ENCODE results near the gene PCDH9. TPM values are rescaled to one million over a fixed set of nuclear protein-coding genes. Genes with fewer than 3 reads are reported as not detected.

The PCDH9 gene
- total and polyA plus RNA-seq, 11 donors: 3.0 to 39.6 (median 21.6) TPM

DNA sequence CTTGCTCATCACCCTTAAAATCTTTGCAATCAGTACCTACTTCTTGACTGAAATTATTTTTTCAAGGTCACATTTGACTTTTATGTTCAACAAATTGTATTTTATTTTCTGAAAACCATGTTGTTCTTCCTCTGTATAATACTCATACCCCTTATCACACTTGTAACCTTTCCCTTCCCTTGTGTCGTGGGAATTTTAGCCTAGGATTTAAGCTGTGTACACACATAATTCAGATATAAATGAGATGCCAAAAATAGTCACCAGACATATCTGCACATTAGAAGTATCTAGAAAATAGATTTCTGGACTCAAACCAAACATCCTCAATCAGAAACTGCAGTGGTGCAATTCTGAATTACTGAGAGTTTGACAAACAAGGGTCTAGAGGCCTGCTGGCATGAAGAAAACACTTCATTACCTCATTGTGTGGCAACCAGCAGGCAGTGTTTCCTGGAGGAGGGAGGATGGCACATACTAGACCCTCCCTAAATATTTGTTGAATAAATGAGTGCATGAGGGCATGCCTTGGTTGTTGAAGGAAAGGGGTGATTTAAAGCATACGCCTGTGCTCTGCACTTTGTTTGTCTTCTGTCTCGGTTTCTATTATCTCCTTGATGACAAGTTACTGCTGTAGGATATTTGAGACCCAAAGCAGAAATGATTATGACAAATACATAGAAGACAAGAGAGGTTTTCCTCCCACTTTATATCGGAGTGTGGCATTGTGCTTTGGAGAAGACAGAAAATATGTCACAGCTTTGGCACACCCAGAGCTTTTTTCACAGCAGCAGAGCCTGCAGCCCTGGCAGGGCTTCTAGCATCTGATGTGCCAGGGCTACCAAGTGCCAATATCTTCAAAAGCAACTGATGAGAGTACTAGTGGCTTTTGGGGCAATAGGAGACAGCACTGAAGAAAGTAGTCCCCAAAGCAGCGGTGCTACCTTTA is 881.1 kb downstream of the PCDH9 start:
- TF ChIP-seq, protein P1, sequence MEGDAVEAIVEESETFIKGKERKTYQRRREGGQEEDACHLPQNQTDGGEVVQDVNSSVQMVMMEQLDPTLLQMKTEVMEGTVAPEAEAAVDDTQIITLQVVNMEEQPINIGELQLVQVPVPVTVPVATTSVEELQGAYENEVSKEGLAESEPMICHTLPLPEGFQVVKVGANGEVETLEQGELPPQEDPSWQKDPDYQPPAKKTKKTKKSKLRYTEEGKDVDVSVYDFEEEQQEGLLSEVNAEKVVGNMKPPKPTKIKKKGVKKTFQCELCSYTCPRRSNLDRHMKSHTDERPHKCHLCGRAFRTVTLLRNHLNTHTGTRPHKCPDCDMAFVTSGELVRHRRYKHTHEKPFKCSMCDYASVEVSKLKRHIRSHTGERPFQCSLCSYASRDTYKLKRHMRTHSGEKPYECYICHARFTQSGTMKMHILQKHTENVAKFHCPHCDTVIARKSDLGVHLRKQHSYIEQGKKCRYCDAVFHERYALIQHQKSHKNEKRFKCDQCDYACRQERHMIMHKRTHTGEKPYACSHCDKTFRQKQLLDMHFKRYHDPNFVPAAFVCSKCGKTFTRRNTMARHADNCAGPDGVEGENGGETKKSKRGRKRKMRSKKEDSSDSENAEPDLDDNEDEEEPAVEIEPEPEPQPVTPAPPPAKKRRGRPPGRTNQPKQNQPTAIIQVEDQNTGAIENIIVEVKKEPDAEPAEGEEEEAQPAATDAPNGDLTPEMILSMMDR (IDR thresholded peaks at IDR 0.05): no peak
- no peak for TF ChIP-seq POLR2A (IDR thresholded peaks at IDR 0.05)
- H3K36me3 ChIP-seq: no peaks in the 10 kb centered on the region
- H3K27ac ChIP-seq: peak overlapping the region in 1 of 12 donors; percentile 28
- no peaks in the 10 kb centered on the region for H3K27me3 ChIP-seq
- no peaks in the 10 kb centered on the region for H3K9me3 ChIP-seq
- DNase-seq (peak in 4 of 5 donors; percentile 10 to 35 (median 26)), ATAC-seq (peak; percentile 78 to 90 (median 88))
- intact Hi-C loops (cut with DNase I): loop anchor here in 1 of 10 donors (10.0 kb wide), 1 partner anchor 876 kb away; no protein-coding TSS in a partner anchor
- whole genome bisulfite sequencing, 4 donors: 26 to 33% (median 31%) methylated on average over 5 of the region's 5 CpGs
- H3K4me3 ChIP-seq: no peak overlapping the region
- H3K4me1 ChIP-seq: peaks cover 0 to 38% (median 2%) of the 10 kb centered on the region in 12 donors

DNA sequence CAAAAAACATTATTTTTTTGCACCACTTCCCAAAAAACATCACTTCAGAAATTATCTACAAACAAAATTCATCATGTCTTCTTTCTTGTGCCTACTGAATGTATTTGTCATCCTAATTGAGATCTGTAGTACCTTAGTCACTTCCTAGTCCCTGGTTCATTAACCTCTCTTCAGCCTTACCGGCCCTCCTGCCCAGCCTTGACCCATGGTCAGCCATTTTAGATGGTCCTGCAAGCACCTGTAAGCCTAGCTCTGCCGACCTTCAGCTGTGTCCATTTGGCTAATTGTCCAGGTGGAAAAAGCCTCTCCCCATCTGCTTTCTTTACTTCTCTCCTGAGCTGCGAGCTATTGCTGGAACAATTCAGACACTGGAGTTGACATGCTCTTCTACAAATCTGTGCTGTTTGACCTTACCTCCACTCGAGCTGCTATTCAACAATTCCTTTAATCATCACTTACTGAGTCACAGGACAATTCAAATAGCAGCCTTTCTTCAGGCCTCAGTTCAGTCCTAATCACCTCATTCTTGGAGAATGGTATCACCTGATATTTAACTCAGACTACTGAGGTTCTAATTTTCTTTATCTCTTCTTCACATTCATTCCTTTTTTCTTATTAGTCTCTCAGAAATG is 882.5 kb downstream of the PCDH9 start:
- Histone ChIP-seq H3K4me1 (peaks cover 0 to 31% (median 0%) of the 10 kb centered on the region in 12 donors), H3K4me3 (no peak overlapping the region), H3K27me3 (no peaks in the 10 kb centered on the region), H3K27ac (no peak overlapping the region), H3K36me3 (no peaks in the 10 kb centered on the region), H3K9me3 (no peaks in the 10 kb centered on the region)
- peak in 1 of 4 donors; percentile 15 for ATAC-seq
- 74 to 77% (median 76%) methylated on average over 4 of the region's 4 CpGs for WGBS, 4 donors
- DNase-seq: no peak
- TF ChIP-seq POLR2A (IDR thresholded peaks at IDR 0.05): no peak
- TF ChIP-seq, protein P1 (IDR thresholded peaks at IDR 0.05): no peak
- intact Hi-C loops (cut with DNase I): loop anchor here in 2 of 10 donors (2.0 to 10.0 kb wide), 2 partner anchors 65 to 877 kb away; no protein-coding TSS in a partner anchor

DNA sequence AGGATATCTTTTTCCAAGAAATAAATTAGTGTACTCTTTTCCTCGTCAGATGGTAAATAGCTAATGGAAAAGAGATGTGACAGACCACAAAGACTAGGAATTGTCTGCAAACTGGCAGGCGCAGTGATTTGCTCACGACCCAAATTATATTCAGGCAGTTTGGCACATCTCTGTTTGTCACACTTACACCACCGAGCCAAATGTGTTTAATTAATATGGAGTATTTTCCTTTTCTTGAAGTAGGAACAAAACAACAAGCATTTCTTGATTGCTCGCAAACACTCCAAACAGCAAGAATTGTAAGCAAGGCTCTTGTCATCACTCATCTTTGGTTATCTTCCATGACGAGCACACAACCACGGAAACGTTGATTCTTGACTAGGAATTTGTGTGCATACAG is 884.2 kb downstream of the PCDH9 start:
- TF ChIP-seq, protein P1 (IDR thresholded peaks at IDR 0.05): no peak
- no peak for TF ChIP-seq POLR2A (IDR thresholded peaks at IDR 0.05)
- H3K27me3 ChIP-seq: no peaks in the 10 kb centered on the region
- intact Hi-C loops (cut with DNase I): loop anchor here in 2 of 10 donors (2.0 to 10.0 kb wide), 2 partner anchors 63 to 879 kb away; no protein-coding TSS in a partner anchor
- WGBS, 4 donors: 75 to 78% (median 76%) methylated on average over 8 of the region's 8 CpGs
- H3K36me3 ChIP-seq: no peaks in the 10 kb centered on the region
- H3K4me1 ChIP-seq: peaks cover 0 to 31% (median 0%) of the 10 kb centered on the region in 12 donors
- no peak for ATAC-seq
- no peak for DNase-seq
- H3K27ac ChIP-seq: no peak overlapping the region
- H3K9me3 ChIP-seq: no peaks in the 10 kb centered on the region
- no peak overlapping the region for H3K4me3 ChIP-seq

DNA sequence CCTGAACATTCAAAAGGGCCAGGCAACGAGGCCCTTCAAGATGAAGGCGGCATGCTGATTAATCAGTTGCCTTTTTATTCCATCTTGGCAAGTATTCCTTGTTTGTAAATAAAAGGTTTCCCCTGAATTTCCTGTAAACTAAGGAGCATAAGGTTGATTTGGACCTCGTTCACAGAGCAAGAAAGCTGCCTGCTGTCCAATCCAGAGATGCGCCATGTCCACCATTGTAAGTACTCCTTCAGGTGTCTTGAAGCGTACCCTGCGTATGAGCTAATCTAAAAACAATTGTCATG is 884.7 kb downstream of the PCDH9 start:
- 73 to 85% (median 77%) methylated on average over 6 of the region's 6 CpGs for WGBS, 4 donors
- Histone ChIP-seq H3K27ac (no peak overlapping the region), H3K4me1 (peaks cover 0 to 31% (median 0%) of the 10 kb centered on the region in 12 donors), H3K27me3 (no peaks in the 10 kb centered on the region), H3K4me3 (no peak overlapping the region), H3K36me3 (no peaks in the 10 kb centered on the region), H3K9me3 (no peaks in the 10 kb centered on the region)
- no peak for TF ChIP-seq POLR2A (IDR thresholded peaks at IDR 0.05)
- TF ChIP-seq, protein P1 (IDR thresholded peaks at IDR 0.05): no peak
- intact Hi-C loops (cut with DNase I): loop anchor here in 1 of 10 donors (10.0 kb wide), 1 partner anchor 879 kb away; no protein-coding TSS in a partner anchor
- ATAC-seq: no peak
- DNase-seq: no peak

Data from heart left ventricle (tissue), 16 donors.